Transverse colon (tissue), 4 donors: Measurements from ENCODE around the gene TNRC18.

ENCODE experiments used
- POLR2A ChIP-seq: fragments of 450-650 bp; IDR thresholded peaks from one replicate; pipeline ENCODE4 v1.6.1; 2016; ENCODE audit warnings: antibody characterized with exemption, mild to moderate bottlenecking, moderate library complexity
- POLR2AphosphoS5 ChIP-seq, 3 donors: sonication (generic); formaldehyde crosslinking; IDR thresholded peaks; one replicate each; pipeline ENCODE4 v1.6.1; 2016; ENCODE audit warnings: antibody characterized with exemption in 3 of 3
- TF ChIP-seq, protein P1 (sequence below), 5 experiments: fragments of 200-600 bp in 3 of 5; fragments of 450-650 bp in 2 of 5; sonication (generic) in 3 of 5; IDR thresholded peaks; 1 replicate in 2 of 5; 2 replicates in 3 of 5; pipeline ENCODE4 v1.5.1; 2016 to 2017; ENCODE audit warnings: antibody characterized with exemption in 5 of 5, inconsistent platforms in 3 of 5, mild to moderate bottlenecking in 2 of 5, moderate library complexity in 1 of 5

- TF ChIP-seq, protein P1, sequence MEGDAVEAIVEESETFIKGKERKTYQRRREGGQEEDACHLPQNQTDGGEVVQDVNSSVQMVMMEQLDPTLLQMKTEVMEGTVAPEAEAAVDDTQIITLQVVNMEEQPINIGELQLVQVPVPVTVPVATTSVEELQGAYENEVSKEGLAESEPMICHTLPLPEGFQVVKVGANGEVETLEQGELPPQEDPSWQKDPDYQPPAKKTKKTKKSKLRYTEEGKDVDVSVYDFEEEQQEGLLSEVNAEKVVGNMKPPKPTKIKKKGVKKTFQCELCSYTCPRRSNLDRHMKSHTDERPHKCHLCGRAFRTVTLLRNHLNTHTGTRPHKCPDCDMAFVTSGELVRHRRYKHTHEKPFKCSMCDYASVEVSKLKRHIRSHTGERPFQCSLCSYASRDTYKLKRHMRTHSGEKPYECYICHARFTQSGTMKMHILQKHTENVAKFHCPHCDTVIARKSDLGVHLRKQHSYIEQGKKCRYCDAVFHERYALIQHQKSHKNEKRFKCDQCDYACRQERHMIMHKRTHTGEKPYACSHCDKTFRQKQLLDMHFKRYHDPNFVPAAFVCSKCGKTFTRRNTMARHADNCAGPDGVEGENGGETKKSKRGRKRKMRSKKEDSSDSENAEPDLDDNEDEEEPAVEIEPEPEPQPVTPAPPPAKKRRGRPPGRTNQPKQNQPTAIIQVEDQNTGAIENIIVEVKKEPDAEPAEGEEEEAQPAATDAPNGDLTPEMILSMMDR (IDR thresholded peaks at IDR 0.05) = no peak
- TF ChIP-seq POLR2A = no peak
- TF ChIP-seq POLR2AphosphoS5 (IDR thresholded peaks at IDR 0.05) = no peak
These were observed 65.7 kb downstream of the TNRC18 start for GRCh38 chr7:5357951-5358350.
